ENCODE measurements around the gene CMC2.

The CMC2 gene

GRCh38 chr16:80931801-80932707 is 74.6 kb downstream of the CMC2 start:
- Histone ChIP-seq H3K4me3 (ENCODE audit: low read length) (no peak overlapping the region), H3K27ac (ENCODE audit: low read depth, low read length) (no peak overlapping the region), H3F3A (ENCODE audit: control insufficient read depth, insufficient read depth) (no peaks in the 10 kb centered on the region), H3K27me3 (ENCODE audit: control insufficient read depth, low read length) (peaks cover 18% of the 10 kb centered on the region), H3K79me2 (ENCODE audit: control insufficient read depth, low read length) (no peaks in the 10 kb centered on the region), H3K4me1 (ENCODE audit: control insufficient read depth, low read length) (no peaks in the 10 kb centered on the region), H3K9me2 (replicated peaks; ENCODE audit: control insufficient read depth, low read length) (no peaks in the 10 kb centered on the region), H3K4me2 (ENCODE audit: low read length) (no peak overlapping the region), H4K20me1 (ENCODE audit: control insufficient read depth, insufficient read depth, low read depth, low read length) (no peaks in the 10 kb centered on the region), H3K36me3 (ENCODE audit: control insufficient read depth, low read length) (no peaks in the 10 kb centered on the region), H3K9me3 (ENCODE audit: control insufficient read depth, insufficient read depth, low read length) (no peaks in the 10 kb centered on the region; the same call in 1 of the 2 replicates)
- TF ChIP-seq EZH2phosphoT487 (IDR thresholded peaks at IDR 0.05; ENCODE audit: borderline replicate concordance, low read length), result no peak

- Histone ChIP-seq H3K27ac (ENCODE audit: low read depth, low read length) (no peak overlapping the region), H3K4me1 (ENCODE audit: control insufficient read depth, low read length) (no peaks in the 10 kb centered on the region), H3K4me2 (ENCODE audit: low read length) (no peak overlapping the region), H3K36me3 (ENCODE audit: control insufficient read depth, low read length) (no peaks in the 10 kb centered on the region), H3K4me3 (ENCODE audit: low read length) (no peak overlapping the region), H3K27me3 (ENCODE audit: control insufficient read depth, low read length) (no peaks in the 10 kb centered on the region), H3K9me3 (ENCODE audit: control insufficient read depth, insufficient read depth, low read length) (no peaks in the 10 kb centered on the region; the same call in 1 of the 2 replicates), H4K20me1 (ENCODE audit: control insufficient read depth, insufficient read depth, low read depth, low read length) (no peaks in the 10 kb centered on the region), H3F3A (ENCODE audit: control insufficient read depth, insufficient read depth) (no peaks in the 10 kb centered on the region), H3K9me2 (replicated peaks; ENCODE audit: control insufficient read depth, low read length) (no peaks in the 10 kb centered on the region), H3K79me2 (ENCODE audit: control insufficient read depth, low read length) (no peaks in the 10 kb centered on the region)
- TF ChIP-seq EZH2phosphoT487 (IDR thresholded peaks at IDR 0.05; ENCODE audit: borderline replicate concordance, low read length) (no peak), CTCF (IDR thresholded peaks at IDR 0.05; ENCODE audit: low read depth, low read length, poor library complexity, severe bottlenecking) (peak; percentile 96)
Measured at GRCh38 chr16:80924372-80924978, 82.2 kb downstream of the CMC2 start.

- Histone ChIP-seq H3K9me3 (ENCODE audit: control insufficient read depth, insufficient read depth, low read length) (no peaks in the 10 kb centered on the region), H4K20me1 (ENCODE audit: control insufficient read depth, insufficient read depth, low read depth, low read length) (no peaks in the 10 kb centered on the region), H3K4me1 (ENCODE audit: control insufficient read depth, low read length) (no peaks in the 10 kb centered on the region), H3K4me2 (ENCODE audit: low read length) (no peak overlapping the region), H3F3A (ENCODE audit: control insufficient read depth, insufficient read depth) (no peaks in the 10 kb centered on the region), H3K27me3 (ENCODE audit: control insufficient read depth, low read length) (no peaks in the 10 kb centered on the region), H3K4me3 (ENCODE audit: low read length) (no peak overlapping the region), H3K36me3 (ENCODE audit: control insufficient read depth, low read length) (no peaks in the 10 kb centered on the region), H3K27ac (ENCODE audit: low read depth, low read length) (no peak overlapping the region), H3K9me2 (replicated peaks; ENCODE audit: control insufficient read depth, low read length) (no peaks in the 10 kb centered on the region), H3K79me2 (ENCODE audit: control insufficient read depth, low read length) (no peaks in the 10 kb centered on the region)
- TF ChIP-seq EZH2phosphoT487 (IDR thresholded peaks at IDR 0.05; ENCODE audit: borderline replicate concordance, low read length), result no peak
Measured at GRCh38 chr16:80923356-80923755, 83.3 kb downstream of the CMC2 start.
